Activated T-cell treated with anti-CD3 and anti-CD28 coated beads, Interleukin-2, amount 50 U/mL, for 24 hours (primary cell): Measurements from ENCODE around the gene RBM12.

Experiments
- DNase-seq: peaks from one replicate; pipeline ENCODE4 v3.0.0-alpha.2; 2020
- H3K27ac Mint-ChIP-seq: 2 replicates; pipeline ENCODE4 v1.8.0; 2020; ENCODE audit warnings: mild to moderate bottlenecking, mixed read lengths
- H3K27me3 Mint-ChIP-seq: 2 replicates; pipeline ENCODE4 v1.8.0; 2020; ENCODE audit warnings: mixed read lengths
- H3K36me3 Mint-ChIP-seq: 2 replicates; pipeline ENCODE4 v1.8.0; 2020; ENCODE audit warnings: low read depth, mixed read lengths
- H3K4me1 Mint-ChIP-seq: 2 replicates; pipeline ENCODE4 v1.8.0; 2020; ENCODE audit warnings: low read depth, mixed read lengths
- H3K4me3 Mint-ChIP-seq: 2 replicates; pipeline ENCODE4 v1.8.0; 2020; ENCODE audit warnings: mild to moderate bottlenecking, moderate library complexity, mixed read lengths
- H3K9me3 Mint-ChIP-seq: 2 replicates; pipeline ENCODE4 v1.8.0; 2020; ENCODE audit warnings: mixed read lengths

RBM12 gene

DNA sequence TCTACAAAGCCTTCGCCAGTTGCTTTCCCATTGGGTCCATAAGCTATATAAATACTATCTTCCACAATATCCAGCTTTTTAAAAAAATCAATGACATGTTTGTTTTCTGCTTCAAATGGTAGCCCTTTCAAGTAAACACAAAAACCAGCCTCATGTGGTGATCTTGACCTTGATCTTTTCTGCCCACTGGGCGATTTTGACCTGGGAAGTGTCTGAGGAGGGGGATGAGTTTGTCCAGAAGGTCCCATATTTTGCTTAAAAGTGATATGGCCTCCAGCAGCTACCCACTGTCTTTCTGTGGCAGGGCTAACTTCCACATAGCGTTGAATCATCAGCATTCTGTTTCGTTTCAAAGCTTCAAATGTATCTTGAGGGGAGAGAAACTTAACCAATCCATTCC, 10.8 kb downstream of the RBM12 start:
- no peaks in the 10 kb centered on the region for H3K27me3 Mint-ChIP-seq
- H3K9me3 Mint-ChIP-seq = no peaks in the 10 kb centered on the region
- peaks cover 61% of the 10 kb centered on the region for H3K4me1 Mint-ChIP-seq
- H3K36me3 Mint-ChIP-seq = peaks cover 60% of the 10 kb centered on the region
- no peak for DNase-seq
- H3K27ac Mint-ChIP-seq = no peak overlapping the region
- H3K4me3 Mint-ChIP-seq = no peak overlapping the region

DNA sequence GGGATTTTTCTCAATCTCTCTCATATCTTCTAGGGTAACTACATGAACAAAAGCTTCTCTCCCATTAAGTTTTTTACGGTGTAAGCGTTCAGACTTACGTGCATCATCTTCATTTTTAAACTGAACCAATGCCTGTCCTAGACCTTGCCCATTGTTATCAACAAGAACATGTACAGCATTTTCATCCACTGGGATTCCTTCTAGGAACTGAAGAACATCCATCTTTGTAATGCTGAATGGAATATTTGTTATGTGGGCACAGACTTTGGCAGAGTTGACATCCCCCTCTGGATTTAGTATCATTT, 11.3 kb downstream of the RBM12 start:
- Mint-ChIP-seq H3K4me1 (peaks cover 64% of the 10 kb centered on the region), H3K27me3 (no peaks in the 10 kb centered on the region), H3K9me3 (no peaks in the 10 kb centered on the region), H3K36me3 (peaks cover 61% of the 10 kb centered on the region), H3K4me3 (no peak overlapping the region), H3K27ac (no peak overlapping the region)
- DNase-seq = no peak

DNA sequence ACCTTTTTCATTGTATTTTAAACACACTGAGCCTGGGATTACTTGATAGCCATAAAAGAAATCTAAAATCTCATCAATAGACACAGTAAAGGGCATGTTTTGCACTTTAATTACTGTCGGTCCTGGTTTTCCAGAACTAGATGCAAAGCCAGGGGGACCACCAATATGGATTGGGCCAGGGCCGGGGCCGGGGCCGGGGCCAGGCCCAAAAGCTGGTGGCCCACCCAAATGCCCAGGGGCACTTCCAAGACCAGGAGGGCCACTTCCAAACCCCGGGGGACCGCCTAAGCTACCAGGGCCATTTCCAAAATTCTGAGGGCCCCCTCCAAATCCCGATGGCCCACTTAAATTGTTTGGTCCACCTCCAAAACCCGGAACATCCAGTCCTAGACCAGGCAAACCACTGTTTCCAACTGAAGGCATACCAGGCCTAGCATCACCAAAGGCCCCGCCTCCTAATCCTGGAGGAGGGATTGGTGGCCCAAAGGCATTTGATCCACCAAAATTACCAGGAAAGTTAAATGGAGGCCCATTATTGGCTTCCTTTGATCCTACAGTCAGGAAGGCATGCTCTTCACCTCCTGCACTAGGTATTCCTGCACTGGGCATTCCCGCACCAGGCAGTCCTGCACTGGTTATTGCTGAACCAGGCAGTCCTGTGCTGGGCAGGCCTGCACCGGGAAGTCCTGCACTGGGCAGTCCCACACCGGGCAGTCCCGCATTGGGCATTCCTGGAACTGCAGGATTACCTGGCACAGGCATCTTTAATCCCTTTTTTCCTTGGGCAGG, 11.9 kb downstream of the RBM12 start:
- H3K4me1 Mint-ChIP-seq = peaks cover 65% of the 10 kb centered on the region

DNA sequence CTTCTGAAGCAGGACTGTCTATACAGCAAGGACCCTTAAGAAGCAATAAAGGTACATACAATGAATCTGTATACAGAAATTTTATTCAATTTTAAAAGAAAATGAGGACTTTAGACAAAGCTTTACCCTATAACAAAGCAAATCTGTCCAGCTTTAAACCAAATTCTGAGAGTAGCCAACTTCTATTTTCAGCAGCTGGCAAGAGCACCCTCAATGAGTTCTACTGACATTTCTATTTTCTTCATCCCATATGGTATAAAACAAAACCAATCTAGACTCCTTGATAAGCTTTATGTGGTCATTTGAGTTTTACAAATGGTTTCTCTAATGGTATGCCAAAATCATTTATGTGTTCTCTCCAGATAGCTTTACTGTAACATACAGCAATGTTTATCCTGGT, 12.7 kb downstream of the RBM12 start:
- Mint-ChIP-seq H3K9me3 (no peaks in the 10 kb centered on the region), H3K36me3 (peaks cover 60% of the 10 kb centered on the region), H3K4me1 (peaks cover 62% of the 10 kb centered on the region), H3K4me3 (no peak overlapping the region), H3K27ac (peak overlapping the region; percentile 61), H3K27me3 (no peaks in the 10 kb centered on the region)
- no peak for DNase-seq

More for the DNA sequence above, 11.9 kb downstream of the RBM12 start:
- Mint-ChIP-seq H3K36me3 (peaks cover 62% of the 10 kb centered on the region), H3K27ac (peak overlapping the region; percentile 61), H3K27me3 (no peaks in the 10 kb centered on the region), H3K9me3 (no peaks in the 10 kb centered on the region), H3K4me3 (no peak overlapping the region)
- no peak for DNase-seq

DNA sequence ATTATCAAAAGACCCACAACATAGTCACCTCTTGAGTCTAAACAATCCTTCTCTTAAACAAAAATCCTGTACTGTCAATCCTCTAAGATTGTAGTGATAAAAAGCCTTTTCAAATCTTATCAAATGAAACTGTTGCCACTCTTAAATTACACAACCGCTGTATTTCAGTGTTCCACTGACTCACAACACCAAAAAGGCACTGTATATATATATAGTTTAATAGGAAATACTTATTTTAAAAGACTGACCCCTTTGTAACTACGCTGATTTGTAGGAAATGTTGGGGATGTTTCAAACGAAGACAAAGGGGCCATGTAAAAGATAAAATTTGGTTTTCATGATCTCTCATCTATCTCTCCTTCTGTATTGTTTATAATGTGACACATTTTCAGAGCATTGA, 14.1 kb downstream of the RBM12 start:
- no peak for DNase-seq
- Mint-ChIP-seq H3K4me1 (peaks cover 61% of the 10 kb centered on the region), H3K36me3 (peaks cover 58% of the 10 kb centered on the region), H3K27me3 (no peaks in the 10 kb centered on the region), H3K4me3 (no peak overlapping the region), H3K27ac (peak overlapping the region; percentile 66), H3K9me3 (no peaks in the 10 kb centered on the region)

DNA sequence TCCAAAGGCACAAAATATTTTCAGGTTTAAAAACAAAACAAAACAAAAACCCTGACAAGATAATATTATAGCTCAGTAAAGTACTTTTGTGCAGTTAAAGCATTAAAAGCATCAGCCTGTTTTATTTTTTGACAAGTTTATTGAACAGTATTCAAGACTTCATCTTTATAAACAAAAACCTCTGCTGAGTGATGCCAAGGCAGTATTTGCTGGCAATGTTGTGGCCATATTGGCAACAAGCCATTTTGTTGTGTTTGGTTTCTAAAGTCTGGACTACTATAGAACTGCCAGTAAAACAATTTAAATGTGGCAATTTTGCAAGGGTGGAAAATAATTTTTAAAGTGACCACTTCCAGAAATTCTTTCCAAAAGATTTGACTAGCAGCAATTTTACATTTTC, 15.9 kb downstream of the RBM12 start:
- no peak for DNase-seq
- H3K9me3 Mint-ChIP-seq = no peaks in the 10 kb centered on the region

DNA sequence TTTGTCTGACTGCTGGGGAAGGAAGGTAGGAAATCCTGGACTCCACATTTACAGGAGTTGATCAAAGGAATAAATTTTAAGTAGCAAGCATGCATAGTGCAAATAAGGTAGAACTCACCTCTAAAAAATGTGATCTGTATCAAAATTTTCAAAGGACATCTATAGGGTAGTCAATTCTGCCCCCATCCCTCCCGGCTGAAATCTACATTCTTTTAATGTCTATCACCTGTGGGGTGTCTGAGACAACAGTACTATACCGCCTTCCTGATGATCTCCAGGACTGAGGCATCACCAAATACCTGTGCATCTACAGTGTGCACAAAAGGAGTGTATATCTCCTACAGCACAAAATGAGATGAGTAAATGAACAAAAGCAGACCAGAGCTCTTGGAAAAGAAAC, 19.9 kb downstream of the RBM12 start:
- H3K4me3 Mint-ChIP-seq = no peak overlapping the region
- peaks cover 64% of the 10 kb centered on the region for H3K36me3 Mint-ChIP-seq
- H3K27ac Mint-ChIP-seq = peak overlapping the region; percentile 50
- DNase-seq = no peak
- H3K9me3 Mint-ChIP-seq = no peaks in the 10 kb centered on the region
- H3K27me3 Mint-ChIP-seq = no peaks in the 10 kb centered on the region
- H3K4me1 Mint-ChIP-seq = peaks cover 88% of the 10 kb centered on the region

More for the DNA sequence above, 15.9 kb downstream of the RBM12 start:
- peaks cover 76% of the 10 kb centered on the region for H3K4me1 Mint-ChIP-seq
- H3K27me3 Mint-ChIP-seq = no peaks in the 10 kb centered on the region
- H3K36me3 Mint-ChIP-seq = peaks cover 70% of the 10 kb centered on the region
- H3K27ac Mint-ChIP-seq = peak overlapping the region; percentile 26
- H3K4me3 Mint-ChIP-seq = no peak overlapping the region

DNA sequence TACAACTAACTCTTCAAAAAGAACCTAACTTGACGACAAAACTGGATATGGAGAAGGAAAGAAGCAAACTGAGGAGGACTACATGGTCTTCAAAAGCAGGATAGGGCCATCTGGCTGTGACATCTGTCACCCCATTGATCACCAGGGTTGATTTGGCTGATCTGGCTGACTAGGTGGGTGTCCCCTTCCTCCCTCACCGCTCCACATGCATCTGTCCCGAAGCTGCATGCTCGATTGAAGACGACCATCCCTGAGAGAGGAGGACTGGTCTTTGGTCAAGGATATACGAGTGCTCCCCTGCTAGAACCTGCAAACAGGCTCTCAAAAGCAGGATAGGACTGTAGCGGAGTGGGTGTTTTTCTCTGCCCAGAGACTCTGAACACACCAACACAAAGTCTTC, 21.7 kb downstream of the RBM12 start:
- peaks cover 48% of the 10 kb centered on the region for H3K36me3 Mint-ChIP-seq
- no peak overlapping the region for H3K4me3 Mint-ChIP-seq
- no peaks in the 10 kb centered on the region for H3K9me3 Mint-ChIP-seq
- H3K4me1 Mint-ChIP-seq = peaks cover 81% of the 10 kb centered on the region
- H3K27ac Mint-ChIP-seq = peak overlapping the region; percentile 32
- no peak for DNase-seq
- no peaks in the 10 kb centered on the region for H3K27me3 Mint-ChIP-seq

DNA sequence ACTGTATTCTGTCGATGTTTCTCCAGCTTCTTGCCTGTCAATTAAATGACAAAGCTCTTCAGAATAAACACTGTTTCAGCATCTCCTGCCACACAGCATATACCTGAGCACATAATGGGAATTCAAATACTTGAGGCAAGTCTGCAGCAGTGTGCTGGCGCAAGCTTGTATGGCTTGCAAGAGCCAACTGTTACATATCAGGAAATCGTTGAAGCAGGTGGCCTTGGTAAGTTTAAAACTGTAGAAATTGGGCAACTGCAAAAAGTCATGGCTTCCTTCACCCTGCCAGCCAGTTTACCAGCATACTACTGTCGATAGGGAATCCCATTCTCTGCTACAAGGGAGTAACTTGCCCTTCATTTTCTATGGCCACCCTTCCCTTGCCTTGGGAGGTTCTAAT, 23.0 kb downstream of the RBM12 start:
- no peak overlapping the region for H3K4me3 Mint-ChIP-seq
- H3K9me3 Mint-ChIP-seq = no peaks in the 10 kb centered on the region
- H3K36me3 Mint-ChIP-seq = peaks cover 43% of the 10 kb centered on the region
- no peak for DNase-seq
- H3K27ac Mint-ChIP-seq = peak overlapping the region; percentile 54
- H3K27me3 Mint-ChIP-seq = no peaks in the 10 kb centered on the region
- peaks cover 84% of the 10 kb centered on the region for H3K4me1 Mint-ChIP-seq

DNA sequence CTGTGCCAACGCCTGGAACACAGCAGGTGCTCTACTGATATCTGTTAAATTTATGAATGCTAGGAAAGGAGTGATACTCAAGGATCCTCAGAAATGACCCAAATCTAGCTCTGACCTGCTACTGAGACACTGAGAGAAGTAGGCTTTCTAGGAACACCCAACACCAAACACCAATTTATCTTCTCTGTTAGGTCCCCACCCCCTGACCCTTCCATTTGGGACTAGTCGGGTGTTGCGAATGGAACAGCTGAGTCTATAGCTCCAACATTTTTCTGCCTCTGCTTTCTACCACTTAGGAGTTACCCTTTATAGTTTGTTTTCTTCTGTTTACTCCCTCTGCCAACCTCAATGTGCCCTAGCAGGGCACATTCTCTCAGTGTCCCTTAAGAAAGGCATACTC, 24.0 kb downstream of the RBM12 start:
- Mint-ChIP-seq H3K27me3 (no peaks in the 10 kb centered on the region), H3K27ac (peak overlapping the region; percentile 27), H3K9me3 (no peaks in the 10 kb centered on the region), H3K4me3 (no peak overlapping the region), H3K36me3 (peaks cover 37% of the 10 kb centered on the region), H3K4me1 (peaks cover 82% of the 10 kb centered on the region)
- no peak for DNase-seq

DNA sequence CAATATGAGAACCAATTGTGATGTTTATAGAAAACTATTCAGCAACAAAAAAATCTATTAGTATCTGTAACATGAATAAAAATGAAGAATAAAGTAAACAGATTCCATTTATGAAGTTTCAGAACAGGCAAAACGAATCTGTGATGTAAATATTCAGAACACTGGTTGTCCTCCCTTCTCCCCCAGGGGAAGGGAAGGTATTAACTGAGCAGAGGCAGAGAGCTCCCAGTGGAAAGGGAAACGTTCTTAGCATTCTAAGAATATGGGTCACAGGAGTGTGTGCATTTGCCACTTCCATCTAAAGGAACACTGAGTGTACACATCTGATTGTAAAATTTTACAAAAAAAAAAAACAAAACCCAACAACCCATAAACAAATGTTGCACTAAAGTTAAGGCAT, 25.9 kb downstream of the RBM12 start:
- H3K36me3 Mint-ChIP-seq = peaks cover 31% of the 10 kb centered on the region
- DNase-seq = no peak
- no peaks in the 10 kb centered on the region for H3K27me3 Mint-ChIP-seq
- H3K4me1 Mint-ChIP-seq = peaks cover 70% of the 10 kb centered on the region
- no peak overlapping the region for H3K4me3 Mint-ChIP-seq
- H3K27ac Mint-ChIP-seq = no peak overlapping the region
- H3K9me3 Mint-ChIP-seq = no peaks in the 10 kb centered on the region

DNA sequence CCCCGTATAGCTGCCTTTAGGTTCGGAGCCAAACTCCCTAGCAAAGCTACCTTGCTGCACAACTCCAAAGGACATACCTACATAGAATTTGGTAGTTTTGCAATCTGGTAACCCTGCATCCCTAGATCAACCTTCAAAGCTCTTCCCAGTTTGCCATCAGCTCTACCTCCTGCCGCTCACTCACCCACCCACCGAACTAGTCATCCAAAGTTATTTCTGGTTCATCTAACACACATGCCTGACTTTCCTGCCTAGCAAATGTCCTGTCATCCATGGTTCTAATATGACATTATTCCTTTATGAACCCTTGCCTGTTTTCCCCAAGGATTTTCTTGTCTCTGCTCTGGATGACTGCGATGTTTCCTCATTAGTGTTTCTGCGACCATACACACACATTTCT, 27.4 kb downstream of the RBM12 start:
- Mint-ChIP-seq H3K27me3 (no peaks in the 10 kb centered on the region), H3K9me3 (no peaks in the 10 kb centered on the region), H3K36me3 (peaks cover 29% of the 10 kb centered on the region), H3K4me1 (peaks cover 57% of the 10 kb centered on the region), H3K4me3 (no peak overlapping the region), H3K27ac (peak overlapping the region; percentile 63)
- no peak for DNase-seq

DNA sequence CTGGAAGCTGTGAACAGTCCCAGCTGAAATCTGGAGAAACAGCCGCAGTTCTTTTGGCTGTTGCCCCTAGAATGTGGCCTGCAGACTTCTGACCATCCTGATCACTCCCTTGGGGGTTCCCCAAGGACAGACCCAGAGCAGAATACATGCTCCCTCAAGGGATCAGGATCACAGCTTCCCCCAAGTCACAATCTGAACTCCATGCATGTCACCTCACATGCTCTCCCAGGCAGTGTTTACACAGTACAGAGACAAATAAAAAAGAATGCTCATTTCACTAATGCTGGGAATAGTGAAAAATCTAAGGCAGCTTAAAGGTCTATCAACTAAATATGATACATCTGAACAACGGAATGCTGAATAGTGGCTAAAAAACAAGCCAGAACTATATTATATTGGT, 28.6 kb downstream of the RBM12 start:
- peaks cover 38% of the 10 kb centered on the region for H3K36me3 Mint-ChIP-seq
- no peaks in the 10 kb centered on the region for H3K27me3 Mint-ChIP-seq
- H3K27ac Mint-ChIP-seq = peak overlapping the region; percentile 22

DNA sequence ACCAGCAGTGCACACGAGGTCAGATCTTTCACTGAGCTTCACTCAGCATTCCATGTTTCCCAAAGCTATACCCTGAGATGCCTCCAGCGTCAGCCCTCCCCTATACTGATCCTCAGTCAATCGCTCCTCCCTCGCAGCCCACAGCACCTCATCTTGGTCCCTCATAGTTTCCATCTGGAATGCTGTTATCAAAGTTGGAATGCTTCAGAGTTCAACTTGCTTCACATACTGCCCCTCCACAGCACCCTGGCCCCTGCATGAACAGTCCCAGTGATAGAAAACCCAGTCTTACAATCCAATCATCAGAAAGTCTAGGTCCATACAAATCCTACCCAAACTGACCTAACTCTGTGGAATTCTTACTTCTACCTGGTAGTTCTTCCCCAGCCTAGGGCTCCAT, 29.0 kb downstream of the RBM12 start:
- H3K4me1 Mint-ChIP-seq = peaks cover 42% of the 10 kb centered on the region
- no peak overlapping the region for H3K4me3 Mint-ChIP-seq
- peak overlapping the region; percentile 22 for H3K27ac Mint-ChIP-seq

More for the DNA sequence above, 28.6 kb downstream of the RBM12 start:
- Mint-ChIP-seq H3K4me3 (no peak overlapping the region), H3K4me1 (peaks cover 47% of the 10 kb centered on the region), H3K9me3 (no peaks in the 10 kb centered on the region)
- DNase-seq = no peak

DNA sequence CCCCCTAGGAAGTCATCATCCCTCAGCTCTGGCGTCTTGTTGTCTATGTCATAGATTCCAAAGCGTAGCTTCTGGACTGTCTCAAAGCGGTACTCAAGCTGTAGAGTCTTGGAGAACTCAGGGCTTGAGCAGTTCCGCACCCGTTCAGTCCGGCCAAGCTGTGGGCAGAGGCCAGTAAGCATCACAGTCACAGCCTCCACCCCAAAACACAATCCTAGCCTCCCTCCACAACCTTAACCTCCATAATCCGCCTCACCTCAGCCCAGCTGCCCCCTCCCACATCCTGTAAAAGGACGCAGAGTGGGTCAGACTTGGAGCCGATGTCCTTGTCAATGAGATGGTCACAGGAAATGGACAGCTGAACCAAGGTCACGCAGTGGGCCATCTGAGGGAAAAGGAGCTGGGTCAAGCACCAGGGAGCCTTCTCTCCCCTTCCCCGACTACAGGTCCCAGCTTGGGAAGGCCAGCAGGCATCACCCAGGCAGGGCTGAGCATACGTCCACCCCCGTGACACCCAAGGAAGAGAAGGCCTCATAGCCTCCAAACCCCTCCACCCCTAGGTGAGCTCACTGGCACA, 32.1 kb downstream of the RBM12 start:
- DNase-seq = no peak
- no peaks in the 10 kb centered on the region for H3K9me3 Mint-ChIP-seq
- H3K36me3 Mint-ChIP-seq = peaks cover 61% of the 10 kb centered on the region
- H3K4me3 Mint-ChIP-seq = no peak overlapping the region
- H3K4me1 Mint-ChIP-seq = peaks cover 20% of the 10 kb centered on the region
- H3K27ac Mint-ChIP-seq = peak overlapping the region; percentile 51
- H3K27me3 Mint-ChIP-seq = no peaks in the 10 kb centered on the region

More for the DNA sequence above, 29.0 kb downstream of the RBM12 start:
- Mint-ChIP-seq H3K27me3 (no peaks in the 10 kb centered on the region), H3K36me3 (peaks cover 40% of the 10 kb centered on the region), H3K9me3 (no peaks in the 10 kb centered on the region)
- DNase-seq = no peak
